HepG2 (cell line): Measurements from ENCODE around the gene BCAS1. TPM values are rescaled to one million over a fixed set of nuclear protein-coding genes. Genes with fewer than 3 reads are reported as not detected.

Experiments
- CENPX ChIP-seq: sonication (generic); formaldehyde crosslinking; IDR thresholded peaks from 2 replicates; pipeline ENCODE4 v1.9.0; 2021; ENCODE audit warnings: mild to moderate bottlenecking, missing genetic modification reagents, moderate library complexity
- DNMT1 ChIP-seq: sonication (generic); formaldehyde crosslinking; IDR thresholded peaks from 2 replicates; pipeline ENCODE4 v1.5.1; 2020; ENCODE audit warnings: mild to moderate bottlenecking, missing genetic modification reagents
- ELF3 ChIP-seq: IDR thresholded peaks from 2 replicates; pipeline ENCODE4 v1.6.1; 2016; ENCODE audit warnings: missing genetic modification reagents, missing compliant biosample characterization
- KAT8 ChIP-seq: IDR thresholded peaks from 2 replicates; pipeline ENCODE4 v1.6.1; 2016; ENCODE audit warnings: missing genetic modification reagents, missing compliant biosample characterization
- POLR2AphosphoS5 ChIP-seq: IDR thresholded peaks from 2 replicates; pipeline ENCODE4 v1.6.1; 2012; ENCODE audit warnings: low read depth, low read length
- PRPF4 ChIP-seq: fragments of 200-400 bp; formaldehyde crosslinking; IDR thresholded peaks from 2 replicates; pipeline ENCODE4 v1.6.1; 2016; ENCODE audit warnings: low read length, low read depth; ENCODE audit not compliant: poor library complexity, severe bottlenecking
- SOX5 ChIP-seq: IDR thresholded peaks from 2 replicates; pipeline ENCODE4 v1.6.1; 2016; ENCODE audit warnings: borderline replicate concordance
- SP4 ChIP-seq: sonication (generic); formaldehyde crosslinking; IDR thresholded peaks from 2 replicates; pipeline ENCODE4 v1.8.1; 2023; ENCODE audit warnings: mild to moderate bottlenecking, missing genetic modification reagents
- TFDP2 ChIP-seq: sonication (generic); formaldehyde crosslinking; IDR thresholded peaks from 2 replicates; pipeline ENCODE4 v1.4.0; 2020; ENCODE audit warnings: missing genetic modification reagents
- TSC22D2 ChIP-seq: sonication (generic); formaldehyde crosslinking; IDR thresholded peaks from 2 replicates; pipeline ENCODE4 v1.5.1; 2020; ENCODE audit warnings: missing genetic modification reagents, mild to moderate bottlenecking, borderline replicate concordance
- YEATS4 ChIP-seq: sonication (generic); formaldehyde crosslinking; IDR thresholded peaks from 2 replicates; pipeline ENCODE4 v1.4.0; 2020; ENCODE audit warnings: missing genetic modification reagents, borderline replicate concordance
- ZNF282 ChIP-seq: fragments of 450-650 bp; IDR thresholded peaks from 2 replicates; pipeline ENCODE4 v1.6.1; 2018; ENCODE audit not compliant: partially characterized antibody
- ZNF547 ChIP-seq: sonication (generic); formaldehyde crosslinking; IDR thresholded peaks from 2 replicates; pipeline ENCODE4 v1.5.1; 2020; ENCODE audit warnings: mild to moderate bottlenecking, missing genetic modification reagents
- ZNF615 ChIP-seq: sonication (generic); formaldehyde crosslinking; IDR thresholded peaks from 2 replicates; pipeline ENCODE4 v1.5.0; 2020; ENCODE audit warnings: mild to moderate bottlenecking, missing genetic modification reagents, borderline replicate concordance
- ZNF687 ChIP-seq: sonication (generic); formaldehyde crosslinking; IDR thresholded peaks from 2 replicates; pipeline ENCODE4 v1.5.1; 2020; ENCODE audit warnings: mild to moderate bottlenecking, missing genetic modification reagents, moderate library complexity
- polyA plus RNA-seq, 8 experiments: library from polyadenylated mRNA; depleted of rRNA in 3 of 8; stranded (reverse) in 7 of 8; unstranded in 1 of 8; fragments of >200 nt; fragmentation: Illumina TruSeq in 4 of 8; extraction: Trizol in 4 of 8; gene quantifications; 2 replicates each; pipeline versions ENCODE4 v1.2.1 to v1.2.3, GENCODE V29; 2011 to 2016; ENCODE audit warnings: low read depth in 4 of 8, missing spikeins in 1 of 8, mixed read lengths in 1 of 8; ENCODE audit not compliant: insufficient read depth in 1 of 8
- total RNA-seq, 5 experiments: library from RNA; depleted of rRNA; stranded (reverse); fragments of >200 nt; fragmentation: Illumina TruSeq; extraction: Trizol; gene quantifications; 2 replicates each; pipeline ENCODE4 v1.2.3, GENCODE V29; 2016; ENCODE audit warnings: low read depth in 1 of 5
- TF ChIP-seq, protein P1 (sequence below): sonication (generic); formaldehyde crosslinking; IDR thresholded peaks from 2 replicates; pipeline ENCODE4 v1.5.1; 2020; ENCODE audit warnings: missing genetic modification reagents, mild to moderate bottlenecking, borderline replicate concordance
- TF ChIP-seq, protein P2 (sequence below): sonication (generic); formaldehyde crosslinking; IDR thresholded peaks from 2 replicates; pipeline ENCODE4 v1.5.0; 2020; ENCODE audit warnings: mild to moderate bottlenecking, missing genetic modification reagents, borderline replicate concordance

The BCAS1 gene
- total and polyA plus RNA-seq, 2 of the 13 experiments (the other 11 are each of a cell fraction or from before 2014, with no cell fraction given): 0.55 to 0.91 TPM

DNA sequence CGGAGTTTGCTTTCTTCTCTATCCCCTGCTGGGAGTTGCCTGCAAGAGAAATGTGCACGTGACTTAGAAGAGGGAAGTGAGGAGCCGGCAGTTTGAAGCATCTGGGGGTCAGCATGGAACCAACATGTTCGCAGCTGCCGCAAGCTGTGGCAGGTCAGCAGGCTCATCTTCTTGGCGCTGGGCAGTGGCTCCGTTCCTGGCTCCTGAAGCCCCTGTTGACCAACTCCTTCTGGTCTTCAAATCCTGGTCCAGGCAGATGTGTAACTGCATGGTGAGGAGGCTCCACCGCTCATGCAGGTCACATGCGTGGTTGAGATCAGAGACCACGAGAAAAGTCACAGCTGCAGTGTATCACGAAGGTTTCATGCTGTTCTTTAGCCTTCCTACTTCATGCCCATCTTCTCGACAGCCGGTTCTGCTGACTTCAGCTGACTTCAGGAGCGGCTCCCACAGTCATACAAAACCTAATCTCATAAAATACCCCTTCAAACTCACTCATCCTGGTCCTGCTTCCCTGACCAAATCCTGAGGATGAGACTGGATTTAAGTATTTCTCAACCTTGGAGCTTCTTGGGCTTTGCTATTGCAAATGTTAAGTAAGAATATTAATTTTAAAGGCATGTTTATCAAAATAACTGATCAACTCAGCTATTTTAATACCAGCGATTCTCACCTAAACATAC, 44.9 kb upstream of the BCAS1 start (continued):
- TF ChIP-seq TSC22D2 (CRISPR knock-in tag) (peak; percentile 88; the same call in 1 of the 2 replicates), DNMT1 (CRISPR knock-in tag) (peak; percentile 25; the same call in 1 of the 2 replicates), ZNF615 (no peak), CENPX (no peak), SP4 (0 out of 2 replicates have a peak, but pooled peaks have one; percentile 30), ZNF282 (no peak), YEATS4 (CRISPR knock-in tag) (0 out of 2 replicates have a peak, but pooled peaks have one; percentile 2), PRPF4 (peak; percentile 86), ZNF547 (CRISPR knock-in tag) (peak; percentile 63; the same call in 1 of the 2 replicates), ZNF687 (CRISPR knock-in tag) (peak; percentile 77), KAT8 (CRISPR knock-in tag) (0 out of 2 replicates have a peak, but pooled peaks have one; percentile 7), TFDP2 (CRISPR knock-in tag) (0 out of 2 replicates have a peak, but pooled peaks have one; percentile 18), SOX5 (CRISPR knock-in tag) (no peak), POLR2AphosphoS5 (no peak), ELF3 (no peak)
- TF ChIP-seq, protein P1, sequence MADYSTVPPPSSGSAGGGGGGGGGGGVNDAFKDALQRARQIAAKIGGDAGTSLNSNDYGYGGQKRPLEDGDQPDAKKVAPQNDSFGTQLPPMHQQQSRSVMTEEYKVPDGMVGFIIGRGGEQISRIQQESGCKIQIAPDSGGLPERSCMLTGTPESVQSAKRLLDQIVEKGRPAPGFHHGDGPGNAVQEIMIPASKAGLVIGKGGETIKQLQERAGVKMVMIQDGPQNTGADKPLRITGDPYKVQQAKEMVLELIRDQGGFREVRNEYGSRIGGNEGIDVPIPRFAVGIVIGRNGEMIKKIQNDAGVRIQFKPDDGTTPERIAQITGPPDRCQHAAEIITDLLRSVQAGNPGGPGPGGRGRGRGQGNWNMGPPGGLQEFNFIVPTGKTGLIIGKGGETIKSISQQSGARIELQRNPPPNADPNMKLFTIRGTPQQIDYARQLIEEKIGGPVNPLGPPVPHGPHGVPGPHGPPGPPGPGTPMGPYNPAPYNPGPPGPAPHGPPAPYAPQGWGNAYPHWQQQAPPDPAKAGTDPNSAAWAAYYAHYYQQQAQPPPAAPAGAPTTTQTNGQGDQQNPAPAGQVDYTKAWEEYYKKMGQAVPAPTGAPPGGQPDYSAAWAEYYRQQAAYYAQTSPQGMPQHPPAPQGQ (CRISPR knock-in tag): 0 out of 2 replicates have a peak, but pooled peaks have one; percentile 74
- TF ChIP-seq, protein P2, sequence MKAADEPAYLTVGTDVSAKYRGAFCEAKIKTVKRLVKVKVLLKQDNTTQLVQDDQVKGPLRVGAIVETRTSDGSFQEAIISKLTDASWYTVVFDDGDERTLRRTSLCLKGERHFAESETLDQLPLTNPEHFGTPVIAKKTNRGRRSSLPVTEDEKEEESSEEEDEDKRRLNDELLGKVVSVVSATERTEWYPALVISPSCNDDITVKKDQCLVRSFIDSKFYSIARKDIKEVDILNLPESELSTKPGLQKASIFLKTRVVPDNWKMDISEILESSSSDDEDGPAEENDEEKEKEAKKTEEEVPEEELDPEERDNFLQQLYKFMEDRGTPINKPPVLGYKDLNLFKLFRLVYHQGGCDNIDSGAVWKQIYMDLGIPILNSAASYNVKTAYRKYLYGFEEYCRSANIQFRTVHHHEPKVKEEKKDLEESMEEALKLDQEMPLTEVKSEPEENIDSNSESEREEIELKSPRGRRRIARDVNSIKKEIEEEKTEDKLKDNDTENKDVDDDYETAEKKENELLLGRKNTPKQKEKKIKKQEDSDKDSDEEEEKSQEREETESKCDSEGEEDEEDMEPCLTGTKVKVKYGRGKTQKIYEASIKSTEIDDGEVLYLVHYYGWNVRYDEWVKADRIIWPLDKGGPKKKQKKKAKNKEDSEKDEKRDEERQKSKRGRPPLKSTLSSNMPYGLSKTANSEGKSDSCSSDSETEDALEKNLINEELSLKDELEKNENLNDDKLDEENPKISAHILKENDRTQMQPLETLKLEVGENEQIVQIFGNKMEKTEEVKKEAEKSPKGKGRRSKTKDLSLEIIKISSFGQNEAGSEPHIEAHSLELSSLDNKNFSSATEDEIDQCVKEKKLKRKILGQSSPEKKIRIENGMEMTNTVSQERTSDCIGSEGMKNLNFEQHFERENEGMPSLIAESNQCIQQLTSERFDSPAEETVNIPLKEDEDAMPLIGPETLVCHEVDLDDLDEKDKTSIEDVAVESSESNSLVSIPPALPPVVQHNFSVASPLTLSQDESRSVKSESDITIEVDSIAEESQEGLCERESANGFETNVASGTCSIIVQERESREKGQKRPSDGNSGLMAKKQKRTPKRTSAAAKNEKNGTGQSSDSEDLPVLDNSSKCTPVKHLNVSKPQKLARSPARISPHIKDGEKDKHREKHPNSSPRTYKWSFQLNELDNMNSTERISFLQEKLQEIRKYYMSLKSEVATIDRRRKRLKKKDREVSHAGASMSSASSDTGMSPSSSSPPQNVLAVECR (CRISPR knock-in tag): 0 out of 2 replicates have a peak, but pooled peaks have one; percentile 0
